ENCODE data around the gene B3GALT6.
"Not testable (repeated sequence)": the region's sequence is repeated elsewhere in the genome, so short reads cannot be mapped to it uniquely, and the experiment has no call there.

B3GALT6 gene

DNA sequence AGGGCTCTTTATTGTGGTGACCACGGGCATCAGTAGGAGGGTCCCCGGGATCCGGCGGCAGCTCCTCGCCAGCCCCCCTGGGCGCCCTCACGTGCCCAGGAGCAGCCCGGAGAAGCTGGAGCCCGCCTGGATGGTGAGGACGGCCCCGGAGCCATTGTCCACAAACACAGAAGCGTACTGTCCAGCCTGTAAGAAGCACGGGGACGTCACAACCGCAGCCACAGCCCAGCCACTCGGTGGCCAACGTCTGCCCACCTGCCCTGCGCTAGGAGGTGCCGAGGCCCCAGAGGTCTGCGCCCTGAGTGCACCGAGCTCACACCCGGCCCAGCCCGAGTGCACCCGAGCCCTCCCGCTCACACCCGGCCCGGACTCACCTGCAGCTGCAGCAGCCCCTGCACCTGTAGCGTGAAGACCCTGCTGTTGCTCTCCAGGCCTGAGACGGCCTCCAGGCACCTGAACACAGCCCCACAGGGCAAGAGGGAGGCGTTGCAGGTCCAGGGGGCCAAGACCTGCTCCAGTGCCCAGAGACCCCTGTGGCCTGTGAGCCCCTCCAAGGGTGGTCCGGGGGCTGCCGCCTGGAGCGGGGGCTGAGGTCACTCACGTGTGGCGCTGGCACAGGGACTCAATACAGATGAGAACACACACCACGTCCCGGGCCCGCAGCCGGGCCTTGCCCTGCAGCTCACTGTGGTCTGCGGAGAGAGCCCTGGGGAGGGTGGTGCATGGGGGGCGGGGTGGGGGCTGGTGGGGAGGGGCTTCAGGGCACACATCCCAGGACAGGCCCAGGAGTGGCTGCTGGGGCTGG is 10.6 kb downstream of the B3GALT6 start:
- in situ Hi-C loops (cut with MboI; ENCODE audit: low sequenced_read_pairs), result no loop called here

DNA sequence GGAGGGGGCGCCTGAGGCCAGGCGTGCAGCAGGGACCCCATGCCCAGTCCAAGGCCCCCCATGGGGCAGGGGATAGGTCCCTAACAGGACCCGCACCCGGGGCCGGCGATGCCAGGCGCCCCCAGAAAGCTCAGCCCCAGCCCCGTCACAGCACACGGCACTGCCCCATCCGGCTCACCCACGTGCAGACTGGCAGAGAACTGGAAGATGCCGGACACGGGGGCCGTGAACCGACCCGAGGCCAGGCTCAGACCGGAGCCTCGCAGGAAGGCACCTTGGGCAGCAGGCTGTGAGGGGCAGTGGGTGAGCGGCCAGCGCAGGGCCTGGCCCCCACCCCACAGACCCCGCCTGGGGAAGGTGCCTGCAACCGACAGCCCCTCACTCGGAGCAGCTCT is 11.2 kb downstream of the B3GALT6 start:
- in situ Hi-C loops (cut with MboI; ENCODE audit: low sequenced_read_pairs), result no loop called here

DNA sequence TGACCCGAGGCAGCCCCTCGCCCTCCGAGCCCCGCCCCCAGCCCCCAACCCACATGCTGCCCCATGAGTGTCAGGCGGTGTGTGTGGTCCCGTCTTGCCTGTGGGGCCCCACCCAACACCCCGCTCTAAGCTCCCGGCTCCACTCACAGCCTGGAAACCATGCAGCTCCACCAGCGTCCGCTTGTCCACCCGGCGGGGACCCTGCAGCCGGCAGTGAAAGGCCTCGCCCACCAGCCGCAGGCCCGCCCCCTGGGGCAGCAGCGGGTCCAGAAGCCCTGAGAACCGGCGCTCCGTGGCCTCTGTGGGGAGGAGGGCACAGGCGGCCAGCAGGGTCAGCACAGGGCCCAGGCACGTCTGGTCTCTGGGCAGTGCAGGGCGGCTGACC is 11.8 kb downstream of the B3GALT6 start:
- in situ Hi-C loops (cut with MboI; ENCODE audit: low sequenced_read_pairs), result no loop called here

DNA sequence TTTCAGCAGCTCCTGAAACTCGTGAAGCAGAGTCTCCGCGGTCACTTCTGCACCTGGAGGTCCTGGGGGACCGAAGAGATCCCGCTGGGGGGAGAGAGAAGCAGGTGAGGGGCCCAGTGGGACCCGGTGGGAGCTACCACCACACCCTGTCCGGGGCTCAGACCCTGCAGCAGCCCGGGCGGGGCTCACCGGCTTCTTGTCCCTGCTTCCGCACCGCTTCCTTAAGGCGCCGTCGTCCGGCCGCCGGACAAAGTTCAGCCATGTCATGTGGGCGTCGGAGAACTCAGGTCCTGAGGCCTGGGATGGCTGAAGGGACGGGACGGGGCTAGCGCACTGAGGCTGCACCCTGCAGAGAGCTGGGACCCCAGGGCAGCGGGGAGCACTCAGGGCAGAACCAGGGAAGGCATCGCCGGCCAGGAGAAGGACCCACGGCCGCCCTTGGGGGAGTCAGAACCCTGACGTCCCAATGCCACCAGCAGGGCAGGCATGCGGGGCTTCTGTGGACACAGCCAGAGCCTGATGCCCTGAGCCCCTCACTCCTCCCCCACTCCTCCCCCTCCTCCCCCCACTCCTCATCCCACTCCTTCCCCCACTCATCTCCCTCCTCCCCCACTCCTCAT is 12.3 kb downstream of the B3GALT6 start:
- in situ Hi-C loops (cut with MboI; ENCODE audit: low sequenced_read_pairs), result no loop called here

DNA sequence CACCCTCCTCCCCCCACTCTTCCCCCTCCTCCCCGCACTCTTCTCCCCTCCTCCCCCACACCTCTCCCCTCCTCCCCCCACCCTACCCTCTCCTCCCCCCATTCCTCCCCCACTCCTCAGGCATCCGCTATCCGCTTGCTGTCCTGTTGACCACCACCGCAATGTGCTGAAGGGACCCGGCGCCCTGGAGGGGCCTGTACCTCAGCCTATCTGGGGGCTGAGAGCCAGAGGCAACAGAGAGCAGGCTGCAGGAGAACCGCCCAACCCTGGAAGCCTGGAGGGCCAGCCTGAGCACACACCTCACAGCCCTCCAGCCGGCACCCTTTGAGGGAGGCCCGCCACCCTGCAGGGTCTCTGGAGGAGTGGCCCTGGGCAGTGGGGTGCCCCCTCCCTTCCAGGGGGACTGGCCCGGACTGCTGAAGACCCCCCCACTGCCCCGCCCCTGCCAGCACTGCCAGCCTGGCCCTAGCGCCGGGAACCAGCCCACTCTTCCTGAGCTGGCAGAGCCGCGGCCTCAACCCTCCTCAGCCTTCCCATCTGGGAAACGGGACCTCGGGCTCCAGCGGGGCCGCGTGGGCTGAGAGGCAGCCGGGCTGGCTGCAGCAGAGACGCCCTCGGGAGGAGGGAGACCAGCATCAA is 13.3 kb downstream of the B3GALT6 start:
- in situ Hi-C loops (cut with MboI; ENCODE audit: low sequenced_read_pairs), result no loop called here

DNA sequence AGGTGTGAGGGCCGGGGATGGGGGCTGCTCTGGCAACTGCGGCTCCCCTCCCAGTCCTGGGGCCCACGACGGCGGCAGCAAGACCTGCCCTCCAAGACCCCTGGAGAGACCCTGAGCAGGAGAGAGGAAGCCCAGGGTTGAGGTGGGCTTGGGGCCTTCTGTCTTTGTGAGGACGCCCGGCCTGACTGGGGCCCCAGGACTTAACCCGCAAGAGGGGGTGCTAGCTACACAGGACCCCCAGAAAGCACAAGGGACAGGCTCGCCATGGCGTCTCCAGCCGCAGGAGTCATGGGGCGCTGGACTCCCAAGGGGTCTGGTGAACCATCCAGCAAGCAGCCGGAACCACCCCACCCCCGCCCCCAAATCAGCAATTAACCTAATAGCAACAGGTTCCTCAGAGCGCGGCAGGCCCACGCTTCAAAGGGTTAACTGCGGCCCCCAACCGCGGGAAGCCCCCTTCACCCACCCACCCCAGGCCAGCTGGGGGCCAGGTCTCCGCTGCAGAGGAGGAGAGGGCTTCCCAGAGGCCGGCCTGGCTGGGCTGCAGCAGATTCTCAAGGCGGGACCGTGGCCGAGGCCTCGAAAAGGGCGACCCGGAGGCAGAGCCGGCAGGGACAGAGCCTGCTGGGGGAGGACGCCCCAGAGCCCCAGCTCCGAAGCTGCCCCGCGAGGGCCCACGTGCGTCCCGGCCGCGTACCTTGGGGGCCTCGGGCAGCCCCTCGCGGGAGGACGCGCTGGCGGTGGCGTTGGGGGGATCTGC is 14.0 kb downstream of the B3GALT6 start:
- in situ Hi-C loops (cut with MboI; ENCODE audit: low sequenced_read_pairs), result no loop called here

DNA sequence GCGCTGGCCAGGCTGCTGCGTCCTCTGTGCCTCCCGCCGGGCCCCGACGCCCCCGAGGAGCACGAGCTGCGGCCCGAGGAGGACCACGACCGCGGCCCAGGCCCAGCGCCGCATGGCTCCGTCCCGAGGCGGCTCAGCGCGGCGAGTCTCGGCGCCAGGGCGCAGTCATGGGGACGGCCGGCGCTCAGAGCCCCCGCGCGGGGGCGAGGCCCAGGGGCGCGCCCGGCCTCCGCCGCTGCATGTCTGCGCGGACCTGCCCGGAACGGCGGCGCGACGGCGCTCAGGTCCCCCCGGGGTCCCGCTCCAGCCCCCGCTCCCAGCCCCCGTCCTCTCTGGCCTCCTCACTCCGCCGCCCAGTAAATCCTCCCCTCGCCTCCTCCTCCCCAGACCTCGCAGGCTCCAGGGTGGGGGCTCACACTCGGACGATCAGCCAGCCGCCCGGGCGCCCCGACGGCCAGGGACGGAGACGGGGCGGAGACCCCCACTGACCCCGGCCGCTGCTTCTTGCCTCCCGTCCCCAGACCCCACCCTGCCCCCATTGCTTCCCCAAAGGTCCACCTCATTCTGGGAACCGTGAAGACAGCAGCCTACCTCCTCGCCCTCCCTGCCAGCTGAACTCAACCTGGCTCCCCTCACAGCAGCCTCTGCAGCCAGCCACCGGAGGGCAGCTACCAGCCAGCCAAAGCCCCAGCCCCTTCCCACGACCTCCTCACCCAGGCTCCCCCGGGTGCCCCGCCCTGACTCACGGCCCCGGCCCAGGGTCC is 14.7 kb downstream of the B3GALT6 start, which contains the start of gene C1QTNF12:
C1QTNF12 (minus strand) TSS at position 146 of the 764 bp plus-strand sequence; CDS start at position 114, 32 bp downstream.
- in situ Hi-C loops (cut with MboI; ENCODE audit: low sequenced_read_pairs), result no loop called here

DNA sequence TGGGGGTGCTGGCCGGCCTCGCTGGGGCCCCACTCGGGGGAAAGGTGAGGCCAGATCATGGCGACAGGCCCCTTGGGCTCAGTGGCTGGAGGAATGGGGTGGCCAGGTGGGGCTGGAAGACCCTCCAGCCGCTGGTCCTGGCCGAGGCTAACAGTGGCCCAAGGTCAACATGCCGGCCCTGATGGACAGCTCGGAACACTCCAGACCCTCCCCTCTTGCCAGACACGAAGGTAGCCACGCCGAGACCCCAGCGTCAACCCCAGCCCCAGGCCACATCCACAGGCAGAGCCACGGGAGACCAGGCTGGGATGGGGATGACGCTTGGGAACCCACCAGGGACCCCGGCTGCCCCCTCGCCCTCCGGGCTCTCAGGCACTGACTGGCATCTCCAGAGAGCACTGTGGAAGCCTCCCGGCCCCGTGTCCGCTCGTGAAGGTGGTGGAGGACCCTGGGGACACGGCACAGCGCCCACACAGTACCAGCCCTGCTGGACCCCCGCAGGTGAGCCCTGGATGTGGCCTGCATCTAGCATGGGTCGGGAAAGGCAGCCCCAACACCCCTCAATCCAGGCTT is 15.4 kb downstream of the B3GALT6 start:
- in situ Hi-C loops (cut with MboI; ENCODE audit: low sequenced_read_pairs), result no loop called here

DNA sequence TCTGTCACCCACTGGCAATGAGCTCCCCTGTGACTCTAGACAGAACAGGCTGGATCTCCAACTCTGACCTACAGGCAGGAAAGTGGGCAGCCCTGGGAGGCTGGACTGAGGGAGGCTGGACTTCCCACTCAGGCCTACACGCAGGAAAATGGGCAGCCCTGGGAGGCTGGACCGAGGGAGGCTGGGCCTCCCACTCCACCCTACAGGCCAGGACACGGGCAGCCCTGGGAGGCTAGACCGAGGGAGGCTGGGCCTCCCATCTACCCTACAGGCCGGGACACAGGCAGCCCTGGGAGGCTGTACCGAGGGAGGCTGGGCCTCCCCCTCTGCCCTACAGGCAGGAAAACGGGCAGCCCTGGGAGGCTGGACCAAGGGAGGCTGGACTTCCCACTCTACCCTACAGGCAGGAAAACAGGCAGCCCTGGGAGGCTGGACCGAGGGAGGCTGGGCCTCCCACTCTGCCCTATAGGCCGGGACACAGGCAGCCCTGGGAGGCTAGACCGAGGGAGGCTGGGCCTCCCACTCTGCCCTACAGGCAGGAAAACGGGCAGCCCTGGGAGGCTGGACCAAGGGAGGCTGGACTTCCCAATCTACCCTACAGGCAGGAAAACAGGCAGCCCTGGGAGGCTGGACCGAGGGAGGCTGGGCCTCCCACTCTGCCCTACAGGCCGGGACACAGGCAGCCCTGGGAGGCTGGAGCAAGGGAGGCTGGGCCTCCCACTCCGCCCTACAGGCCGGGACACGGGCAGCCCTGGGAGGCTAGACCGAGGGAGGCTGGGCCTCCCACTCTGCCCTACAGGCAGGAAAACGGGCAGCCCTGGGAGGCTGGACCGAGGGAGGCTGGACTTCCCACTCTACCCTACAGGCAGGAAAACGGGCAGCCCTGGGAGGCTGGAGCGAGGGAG is 16.2 kb downstream of the B3GALT6 start:
- in situ Hi-C loops (cut with MboI; ENCODE audit: low sequenced_read_pairs), result not testable (repeated sequence)

DNA sequence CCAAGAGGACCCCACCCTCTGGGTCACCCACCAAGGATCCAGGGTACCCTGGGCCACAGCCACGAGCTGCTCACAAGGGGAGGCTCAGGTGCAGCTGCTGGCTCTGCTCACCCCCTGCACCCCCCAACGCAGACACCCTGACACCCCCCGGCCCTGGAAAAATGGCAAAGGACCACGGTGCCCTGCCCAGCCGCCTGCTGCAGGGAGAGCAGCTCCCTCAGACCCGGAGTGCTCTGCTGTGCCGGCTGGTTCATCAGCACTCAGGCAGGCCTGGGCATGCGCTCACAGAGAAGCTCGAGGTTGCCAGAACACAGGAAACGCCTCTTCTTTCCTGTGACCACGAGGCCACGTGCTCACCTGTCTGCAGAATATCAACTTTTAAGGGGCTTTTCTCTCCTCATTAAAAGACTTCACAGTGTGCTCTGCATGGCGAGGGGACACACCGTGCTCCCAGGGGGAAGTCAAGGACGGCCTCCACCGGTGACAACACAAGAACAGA is 18.8 kb downstream of the B3GALT6 start:
- in situ Hi-C loops (cut with MboI; ENCODE audit: low sequenced_read_pairs), result no loop called here

DNA sequence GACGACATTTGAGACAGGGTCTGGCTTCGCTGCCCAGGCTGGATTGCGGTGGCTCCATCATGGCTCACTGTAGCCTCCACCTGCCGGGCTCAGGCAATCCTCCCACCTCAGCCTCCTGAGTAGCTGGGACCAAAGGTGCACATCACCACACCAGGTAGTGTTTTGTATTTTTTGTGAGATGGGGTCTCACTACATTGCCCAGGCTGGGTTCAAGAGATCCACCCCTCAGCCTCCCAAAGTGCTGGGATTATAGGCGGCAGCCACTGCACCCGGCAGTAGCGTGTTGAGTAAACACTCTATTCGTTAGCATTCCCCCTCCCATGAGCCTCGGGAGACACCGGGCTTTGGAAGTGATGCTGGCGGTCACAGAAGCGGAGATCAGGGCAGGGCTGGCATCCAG is 21.3 kb downstream of the B3GALT6 start:
- in situ Hi-C loops (cut with MboI; ENCODE audit: low sequenced_read_pairs), result no loop called here

DNA sequence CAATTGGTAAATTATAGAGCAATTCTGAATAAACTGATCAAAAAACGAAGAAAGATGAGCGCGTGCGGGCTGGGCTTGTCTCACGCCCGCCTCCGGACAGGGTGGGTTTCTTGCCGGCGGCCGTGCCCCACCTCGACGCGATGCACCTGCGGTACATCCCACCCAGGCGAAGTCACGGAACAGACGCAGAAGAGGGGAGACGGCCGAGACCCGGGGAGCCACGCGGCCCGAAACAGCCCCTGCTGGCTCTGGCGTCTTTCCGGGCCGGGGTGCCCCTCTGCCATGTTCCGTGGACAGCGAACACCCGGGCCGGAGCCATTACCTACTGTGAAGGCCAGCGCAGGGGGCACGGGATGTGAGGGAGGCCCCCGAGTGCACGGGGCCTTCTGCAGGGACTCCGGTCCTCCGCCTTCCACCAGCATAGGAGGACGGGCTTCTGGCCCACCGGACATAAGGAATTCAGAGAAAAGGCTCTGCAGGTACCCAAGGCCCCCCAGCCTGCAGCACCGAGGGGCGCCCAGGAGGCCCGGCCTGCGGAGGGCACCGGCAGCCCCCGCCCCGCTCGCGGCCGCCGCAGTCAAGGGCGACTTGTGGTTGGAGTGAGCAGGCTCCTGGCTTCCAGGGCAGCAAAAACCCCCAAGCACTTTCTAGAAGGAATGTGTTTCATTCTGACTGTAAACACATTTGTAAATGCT is 22.1 kb downstream of the B3GALT6 start:
- in situ Hi-C loops (cut with MboI; ENCODE audit: low sequenced_read_pairs), result no loop called here

DNA sequence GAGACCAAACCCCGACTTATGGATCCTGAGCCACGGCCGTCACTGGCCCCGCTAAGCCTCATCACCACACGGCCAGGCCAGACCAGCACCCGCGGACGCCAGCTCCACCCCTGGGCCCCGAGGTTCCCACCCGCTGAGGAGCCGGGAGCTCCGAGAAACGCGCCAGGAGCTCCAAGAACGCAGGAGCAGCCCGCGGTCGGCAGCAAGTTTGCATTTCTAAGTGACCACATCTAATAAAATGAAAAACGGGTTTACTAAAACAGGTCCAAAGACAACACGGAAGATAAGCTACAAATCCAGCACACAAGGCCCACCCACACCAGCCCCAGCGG is 22.6 kb downstream of the B3GALT6 start:
- in situ Hi-C loops (cut with MboI; ENCODE audit: low sequenced_read_pairs), result no loop called here

DNA sequence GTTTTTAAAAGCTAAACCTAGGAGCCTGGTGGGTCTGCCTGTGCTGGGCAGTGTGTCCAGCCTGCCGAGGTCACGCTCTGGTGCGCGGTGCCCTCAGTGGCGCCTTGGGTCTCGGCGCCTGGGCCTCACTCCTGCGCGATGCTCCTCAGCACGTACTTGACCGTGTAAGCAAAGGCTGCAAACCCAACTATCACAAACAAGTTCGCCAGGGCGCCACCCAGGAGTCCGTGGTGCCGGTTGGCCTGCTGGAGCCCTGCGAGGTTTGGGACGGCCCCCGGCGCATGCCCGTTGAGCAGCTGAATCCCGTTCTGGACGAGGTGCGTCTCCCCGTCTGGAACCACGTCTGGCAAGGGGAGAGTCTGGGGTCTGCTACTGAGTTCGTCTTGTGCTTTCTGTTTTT is 23.0 kb downstream of the B3GALT6 start:
- in situ Hi-C loops (cut with MboI; ENCODE audit: low sequenced_read_pairs), result no loop called here

DNA sequence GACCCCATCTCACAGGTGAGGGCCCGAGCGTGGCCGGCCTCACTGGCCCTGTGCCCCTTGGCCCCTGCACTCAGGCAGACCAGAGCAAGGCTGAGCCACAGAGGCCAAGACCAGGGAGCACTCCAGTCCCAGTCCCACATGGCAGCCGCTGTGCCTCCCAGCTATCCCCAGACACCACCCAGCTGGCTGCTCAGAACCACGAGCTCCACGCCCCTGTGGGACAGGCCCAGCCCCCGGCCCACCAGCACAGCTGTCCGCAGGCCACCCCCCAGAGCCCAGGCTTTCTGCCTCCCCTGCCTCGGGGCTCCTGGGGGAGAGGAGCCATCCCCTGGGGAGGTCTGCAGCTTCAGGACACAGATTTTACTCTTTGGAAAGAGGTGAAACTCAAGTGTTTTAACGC is 23.6 kb downstream of the B3GALT6 start:
- in situ Hi-C loops (cut with MboI; ENCODE audit: low sequenced_read_pairs), result no loop called here

DNA sequence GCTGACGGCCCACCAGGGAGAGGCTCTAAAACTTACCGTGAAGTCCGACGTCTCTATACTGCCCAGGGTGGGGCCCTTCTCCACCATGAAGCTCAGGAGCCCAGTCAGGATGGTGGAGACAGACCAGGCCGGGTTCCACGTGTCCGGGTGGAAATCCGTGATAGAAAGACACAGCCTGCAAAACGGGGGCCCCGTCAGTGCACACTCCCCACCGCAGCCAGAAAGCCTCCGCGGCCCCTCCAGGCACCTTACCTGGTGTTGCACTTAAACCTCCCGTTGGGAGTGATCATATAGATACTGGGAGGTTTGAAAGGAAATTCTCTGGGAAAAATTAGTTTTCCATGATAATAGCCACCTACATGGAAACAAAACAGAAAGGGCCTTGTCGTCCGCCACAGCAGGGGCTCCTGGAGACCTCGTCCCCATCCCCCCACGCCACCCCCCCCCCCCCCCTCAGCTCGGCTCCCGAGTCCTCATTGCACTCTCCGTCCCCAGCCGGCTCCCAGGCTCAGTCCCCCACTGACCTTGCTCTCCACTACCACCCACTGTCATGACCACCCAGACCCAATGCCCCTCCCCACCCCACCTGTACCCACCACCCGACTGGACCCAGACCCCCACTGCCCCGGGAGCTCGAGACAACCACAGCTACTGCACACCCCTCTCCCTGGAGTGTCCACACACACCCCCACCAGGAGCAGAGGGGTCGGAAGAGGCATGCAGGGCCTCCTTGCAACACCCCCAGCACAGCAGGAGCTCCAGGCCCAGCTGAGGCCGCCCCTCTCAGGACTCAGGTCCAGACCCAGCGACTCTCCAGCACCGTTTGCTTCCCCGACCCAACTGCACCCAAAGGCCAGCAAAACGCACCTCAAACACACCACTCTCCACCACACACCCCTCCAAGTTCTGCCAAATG is 25.2 kb downstream of the B3GALT6 start:
- in situ Hi-C loops (cut with MboI; ENCODE audit: low sequenced_read_pairs), result no loop called here

DNA sequence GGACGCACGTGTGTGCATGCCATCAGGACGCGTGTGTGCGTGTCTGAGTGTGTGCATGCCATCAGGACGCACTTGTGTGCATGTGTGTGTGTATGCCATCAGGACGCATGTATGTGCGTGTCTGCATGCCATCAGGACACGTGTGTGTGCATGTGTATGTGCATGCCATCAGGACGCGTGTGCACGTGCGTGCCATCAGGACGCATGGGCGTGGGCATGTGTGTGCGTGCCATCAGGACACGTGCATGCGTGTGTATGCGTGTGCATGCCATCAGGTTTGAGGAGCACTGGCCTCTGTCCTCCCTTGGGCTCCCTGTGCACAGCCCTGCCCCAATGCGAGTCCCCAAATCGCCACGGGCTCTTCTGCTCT is 27.1 kb downstream of the B3GALT6 start:
- in situ Hi-C loops (cut with MboI; ENCODE audit: low sequenced_read_pairs), result no loop called here

DNA sequence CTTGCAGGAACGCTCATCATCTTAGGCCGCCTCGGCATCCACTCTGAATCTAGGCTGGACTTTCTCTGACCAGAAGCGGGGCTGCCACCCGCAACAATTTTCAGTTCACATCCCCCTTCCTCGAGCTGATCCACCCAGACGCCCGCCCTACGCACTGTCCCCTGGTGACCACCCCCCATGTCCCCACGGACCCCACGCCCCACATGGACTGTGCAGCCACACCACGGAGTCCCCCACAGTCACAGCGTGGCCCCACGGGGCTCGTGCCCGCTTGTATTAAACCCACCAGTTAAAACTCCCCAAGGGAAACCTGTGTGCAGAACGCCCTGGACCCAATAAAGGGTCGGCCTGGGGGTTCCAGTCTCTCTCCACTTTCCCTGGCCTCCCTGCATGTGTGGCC is 27.5 kb downstream of the B3GALT6 start:
- in situ Hi-C loops (cut with MboI; ENCODE audit: low sequenced_read_pairs), result no loop called here
